GM18867 (cell line): ENCODE data around the gene DNAH17.

ENCODE experiments used
- ATAC-seq: cut with Tn5 transposase; IDR thresholded peaks from one replicate; pipeline ENCODE4 v1.9.1; 2021; ENCODE audit warnings: mild to moderate bottlenecking, moderate library complexity; ENCODE audit not compliant: unreplicated experiment

The DNAH17 gene

GRCh38 chr17:78575340-78575739, 1.9 kb downstream of the DNAH17 start:
- ATAC-seq: no peak

GRCh38 chr17:78573955-78574354, 3.2 kb downstream of the DNAH17 start:
- ATAC-seq: no peak

GRCh38 chr17:78572239-78573205, 4.7 kb downstream of the DNAH17 start:
- no peak for ATAC-seq

- ATAC-seq: no peak
Observed at GRCh38 chr17:78571329-78571728, 5.9 kb downstream of the DNAH17 start.

GRCh38 chr17:78568494-78569115, 8.6 kb downstream of the DNAH17 start:
- no peak for ATAC-seq

GRCh38 chr17:78567991-78568390, 9.2 kb downstream of the DNAH17 start:
- ATAC-seq: no peak

- ATAC-seq: no peak
Observed at GRCh38 chr17:78566947-78567346, 10.2 kb downstream of the DNAH17 start.

GRCh38 chr17:78563189-78564145, 13.7 kb downstream of the DNAH17 start:
- no peak for ATAC-seq

- ATAC-seq: no peak
Observed at GRCh38 chr17:78562734-78563133, 14.5 kb downstream of the DNAH17 start.

- ATAC-seq: no peak
Observed at GRCh38 chr17:78561166-78561565, 16.0 kb downstream of the DNAH17 start.

- no peak for ATAC-seq
Observed at GRCh38 chr17:78560731-78561130, 16.5 kb downstream of the DNAH17 start.

- no peak for ATAC-seq
Observed at GRCh38 chr17:78559749-78560368, 17.3 kb downstream of the DNAH17 start.

GRCh38 chr17:78558989-78559388, 18.2 kb downstream of the DNAH17 start:
- no peak for ATAC-seq

GRCh38 chr17:78558181-78558850, 18.9 kb downstream of the DNAH17 start:
- ATAC-seq: no peak

- no peak for ATAC-seq
Observed at GRCh38 chr17:78557598-78558039, 19.6 kb downstream of the DNAH17 start.

- no peak for ATAC-seq
Observed at GRCh38 chr17:78556812-78557211, 20.4 kb downstream of the DNAH17 start.

GRCh38 chr17:78555746-78556401, 21.3 kb downstream of the DNAH17 start:
- no peak for ATAC-seq

- no peak for ATAC-seq
Observed at GRCh38 chr17:78550464-78550863, 26.7 kb downstream of the DNAH17 start.

GRCh38 chr17:78548725-78549124, 28.5 kb downstream of the DNAH17 start:
- no peak for ATAC-seq
